Activated CD8-positive, alpha-beta memory T cell treated with anti-CD3 and anti-CD28 coated beads for 36 hours (primary cell): Measurements from ENCODE around the gene LTB4R2. TPM values are rescaled to one million over a fixed set of nuclear protein-coding genes. Genes with fewer than 3 reads are reported as not detected.
"Not testable (repeated sequence)": the region's sequence is repeated elsewhere in the genome, so short reads cannot be mapped to it uniquely, and the experiment has no call there.

Source experiments
- CTCF ChIA-PET: fragments of 350-600 bp; sonication (Branson Sonifier 250); formaldehyde crosslinking; loops from one replicate; lab custom pipeline; 2021; ENCODE audit warnings: antibody characterized with exemption; lab: Charles Lee
- POLR2A ChIA-PET: fragments of 350-600 bp; sonication (Branson Sonifier 250); formaldehyde crosslinking; loops from one replicate; lab custom pipeline; 2021; ENCODE audit warnings: antibody characterized with exemption; lab: Charles Lee
- total RNA-seq, 2 experiments: library from RNA; stranded (reverse); gene quantifications; one replicate each; pipeline ENCODE4 v1.2.3, GENCODE V29; 2021

Gene LTB4R2
- total RNA-seq, 2 experiments from 2014 or later = 9.3 to 10.4 TPM

DNA sequence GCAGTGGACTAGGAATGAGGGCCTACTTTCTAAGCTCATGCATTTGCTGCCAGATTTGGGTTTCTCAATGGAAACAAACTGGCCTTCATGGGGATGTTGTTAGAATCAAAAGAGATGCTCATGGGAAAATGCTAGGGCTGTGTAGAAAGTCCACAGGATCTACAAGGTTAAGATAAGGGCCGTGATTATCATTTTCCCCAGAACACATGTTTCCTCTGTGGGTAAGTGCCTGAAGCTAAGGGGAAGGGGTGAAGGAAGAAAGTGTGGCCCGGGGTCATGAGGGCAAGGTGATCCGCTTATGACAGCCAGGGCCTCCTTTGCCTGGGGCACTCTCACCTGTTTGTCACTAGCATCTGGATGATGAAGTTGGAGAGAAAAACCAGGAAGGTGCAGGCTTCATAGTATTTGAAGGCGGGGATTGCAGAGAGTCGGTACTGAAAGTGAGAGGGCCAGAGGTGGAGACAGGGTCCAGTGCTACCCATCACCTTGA is 15.1 kb downstream of the LTB4R2 start:
- CTCF ChIA-PET = interaction anchor here (1.0 to 17.7 kb wide), 3 partner anchors 9 to 108 kb away, joined by 3 to 334 read pairs (median 4); partner anchors contain the start of genes CBLN3 and KHNYN
- POLR2A ChIA-PET = no interaction called here

DNA sequence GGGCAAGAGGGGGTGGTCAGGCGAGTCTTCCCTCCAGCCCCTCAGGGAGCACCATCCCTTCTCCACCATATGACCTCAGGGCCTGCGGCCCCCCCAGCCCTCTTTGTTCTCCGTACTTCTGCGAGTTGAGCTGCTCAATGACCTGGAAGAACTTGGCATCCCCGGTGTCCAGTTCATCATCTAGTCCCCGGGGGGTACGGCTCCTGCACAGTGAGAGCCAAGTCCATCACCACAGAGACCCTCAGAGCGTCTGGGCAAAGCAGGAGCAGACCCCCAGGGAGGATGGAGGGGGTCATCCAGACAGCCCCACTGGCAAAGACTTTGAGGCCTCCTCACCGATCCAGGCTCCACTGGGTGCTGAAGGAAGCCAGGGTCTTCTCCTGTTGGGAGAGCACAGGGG is 16.0 kb downstream of the LTB4R2 start:
- CTCF ChIA-PET = interaction anchor here (1.2 to 17.7 kb wide), 2 partner anchors 10 to 107 kb away, joined by 4 to 334 read pairs; partner anchors contain the start of genes CBLN3 and KHNYN
- POLR2A ChIA-PET = interaction anchor here (0.6 kb wide), 2 partner anchors 14 to 74 kb away, joined by 3 to 6 read pairs; no protein-coding TSS in a partner anchor

DNA sequence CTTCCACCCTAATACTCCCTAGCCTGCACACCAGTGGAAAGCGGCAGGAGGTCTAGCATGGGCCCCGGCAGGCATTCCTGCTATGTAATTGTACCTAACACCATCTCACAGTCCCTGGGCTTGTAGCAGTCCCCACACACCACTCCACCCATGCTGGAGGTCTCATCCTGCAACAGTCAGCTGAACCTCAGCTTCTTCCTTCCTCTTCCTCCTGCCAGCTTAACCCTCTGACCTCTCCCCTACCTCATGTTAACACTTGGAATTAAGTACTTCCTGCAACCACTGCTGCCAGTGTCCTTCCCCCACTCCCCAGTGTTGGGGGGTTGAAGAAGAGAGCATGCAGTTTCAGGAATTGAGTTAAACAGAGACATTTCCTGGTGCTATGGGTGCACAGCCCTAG is 17.4 kb downstream of the LTB4R2 start:
- CTCF ChIA-PET = interaction anchor here (0.6 to 17.7 kb wide), 4 partner anchors 10 to 106 kb away, joined by 4 to 334 read pairs (median 4); partner anchors contain the start of genes CBLN3, KHNYN and LTB4R2

DNA sequence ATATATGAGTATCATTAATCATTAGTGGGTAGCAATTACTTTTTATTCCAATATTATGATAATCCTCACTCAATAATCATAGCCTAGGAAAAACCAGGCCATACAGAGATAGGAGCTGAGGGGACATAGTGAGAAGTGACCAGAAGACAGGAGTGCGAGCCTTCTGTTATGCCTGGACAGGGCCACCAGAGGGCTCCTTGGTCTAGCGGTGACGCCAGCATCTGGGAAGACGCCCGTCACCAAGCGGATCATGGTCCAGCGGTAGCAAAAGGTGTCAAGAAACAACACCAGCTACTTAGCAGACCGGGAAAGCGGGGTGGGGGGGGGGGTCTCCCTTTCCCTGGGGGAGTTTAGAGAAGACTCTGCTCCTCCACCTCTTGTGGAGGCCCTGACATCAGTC is 18.0 kb downstream of the LTB4R2 start:
- CTCF ChIA-PET = interaction anchor here (1.2 to 17.7 kb wide), 4 partner anchors 9 to 105 kb away, joined by 3 to 334 read pairs (median 6); partner anchors contain the start of genes CBLN3, DHRS1, KHNYN and NOP9
- POLR2A ChIA-PET = not testable (repeated sequence)

More for the DNA sequence above, 17.4 kb downstream of the LTB4R2 start:
- POLR2A ChIA-PET = no interaction called here

DNA sequence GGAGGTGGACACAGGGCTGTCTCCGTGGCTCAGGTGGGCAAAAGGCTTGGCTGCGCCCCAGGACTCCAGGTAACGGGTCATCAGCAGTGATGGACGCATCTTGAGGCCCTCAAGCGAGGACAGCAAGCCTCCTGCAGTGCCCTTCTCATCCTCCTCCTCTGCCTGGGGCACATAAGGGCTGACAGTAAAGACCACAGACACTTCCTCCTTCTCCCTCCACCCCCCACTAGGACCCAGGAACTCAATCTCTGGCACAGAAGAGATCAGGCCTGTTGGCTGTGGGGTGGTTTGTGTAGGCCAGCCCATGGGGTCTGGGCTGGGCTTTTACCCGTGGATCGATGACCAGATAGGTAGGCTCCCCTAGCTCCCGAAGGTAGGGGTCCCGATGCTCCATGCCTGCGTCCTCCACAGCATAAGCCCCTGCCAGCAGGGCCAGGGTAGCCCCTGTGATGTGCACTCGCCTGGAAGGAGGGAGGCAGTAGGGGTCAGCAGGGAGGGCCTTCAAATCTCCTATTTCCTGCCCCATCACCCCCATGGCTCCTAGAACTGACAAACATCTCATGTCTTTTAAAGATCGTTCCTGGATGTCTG is 19.2 kb downstream of the LTB4R2 start:
- POLR2A ChIA-PET = interaction anchor here (1.3 kb wide), 1 partner anchor 19 kb away, joined by 3 read pairs; the partner anchor contains the start of gene LTB4R2
- CTCF ChIA-PET = interaction anchor here (1.4 to 17.7 kb wide), 3 partner anchors 11 to 104 kb away, joined by 4 to 334 read pairs (median 8); partner anchors contain the start of genes CBLN3, DHRS1, KHNYN and NOP9

DNA sequence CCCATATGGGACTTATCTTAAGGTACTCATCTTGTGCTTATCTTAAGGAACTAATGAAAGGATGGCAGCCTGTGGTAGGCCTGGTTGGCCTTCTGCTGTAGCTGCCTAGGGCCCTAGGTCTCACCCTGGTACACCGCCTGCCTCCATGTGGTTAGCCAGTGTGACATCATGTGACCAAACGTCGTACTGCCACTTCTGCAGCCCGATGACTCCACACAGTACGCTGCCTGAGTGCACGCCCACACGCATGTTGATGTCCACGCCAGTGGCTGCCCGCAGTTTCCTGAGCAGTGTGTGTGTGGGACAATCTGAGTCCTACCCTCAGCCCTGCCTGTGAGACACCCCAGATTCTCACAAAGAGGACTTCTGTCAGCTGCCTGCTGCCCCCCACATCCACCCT is 19.8 kb downstream of the LTB4R2 start:
- ChIA-PET POLR2A (interaction anchor here (1.3 kb wide), 1 partner anchor 20 kb away, joined by 3 read pairs; the partner anchor contains the start of gene LTB4R2), CTCF (interaction anchor here (1.4 to 17.7 kb wide), 3 partner anchors 10 to 103 kb away, joined by 4 to 334 read pairs (median 8); partner anchors contain the start of genes CBLN3, DHRS1, KHNYN and NOP9)

DNA sequence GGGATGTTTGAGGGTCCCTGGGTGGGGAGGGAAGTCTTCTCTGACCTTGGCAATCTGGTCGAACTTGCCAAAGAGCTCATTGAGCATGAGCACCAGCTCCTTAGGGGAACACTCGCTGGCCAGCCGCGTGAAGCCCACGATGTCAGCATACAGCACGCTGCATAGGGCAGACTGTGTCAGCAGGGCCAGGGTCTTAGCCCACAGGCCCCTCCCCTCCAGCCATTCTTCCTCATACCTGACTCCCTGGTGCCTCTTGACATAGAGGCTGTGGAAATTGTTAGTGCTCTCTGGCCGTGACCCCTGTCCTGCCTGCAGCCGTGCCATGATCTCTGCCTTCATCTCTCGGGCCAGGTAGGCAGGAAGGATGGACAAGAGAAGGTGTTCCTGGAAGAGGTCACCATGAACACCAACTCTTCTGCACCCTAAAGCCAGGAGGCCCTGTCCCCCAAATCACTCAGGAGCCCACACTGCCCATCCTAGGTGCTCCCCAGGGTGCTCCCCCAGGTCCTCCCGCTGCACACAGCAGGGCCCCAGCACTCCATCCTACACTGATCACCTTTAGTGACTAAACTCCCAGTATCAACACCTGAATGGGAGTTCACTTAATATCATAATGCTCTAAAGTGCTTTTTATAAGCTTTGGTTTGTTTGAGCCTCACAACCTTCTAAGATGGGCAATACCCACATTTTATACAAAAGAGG is 21.2 kb downstream of the LTB4R2 start:
- ChIA-PET CTCF (interaction anchor here (0.7 to 17.7 kb wide), 8 partner anchors 9 to 110 kb away, joined by 3 to 334 read pairs (median 5); partner anchors contain the start of genes CBLN3, CIDEB, KHNYN and LTB4R), POLR2A (no interaction called here)

DNA sequence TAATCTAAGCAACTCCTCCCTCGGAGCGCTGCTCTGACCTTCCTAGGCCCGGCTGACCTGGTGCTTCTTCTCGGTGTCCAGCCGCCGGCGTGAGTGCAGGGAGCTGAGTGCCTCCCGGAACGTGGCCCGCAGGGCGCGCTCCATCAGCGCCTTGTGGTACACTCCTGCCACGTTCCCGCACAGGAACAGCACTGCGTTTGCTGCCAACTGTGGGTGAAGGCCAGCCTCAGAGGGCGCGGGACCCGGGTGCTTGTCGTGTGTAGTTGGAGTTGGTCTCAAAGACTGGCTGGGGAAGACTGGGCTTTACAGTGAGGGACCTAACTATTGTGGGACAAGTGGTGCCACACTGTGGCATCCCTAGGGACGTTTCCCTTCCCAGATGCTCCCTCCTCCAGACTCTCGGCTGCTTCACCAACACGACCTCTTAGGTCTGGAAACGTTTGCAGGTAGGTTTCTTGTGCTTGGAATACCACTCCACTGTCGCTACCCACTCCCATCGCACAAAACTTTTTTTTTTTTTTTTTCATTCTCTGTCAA is 21.9 kb downstream of the LTB4R2 start:
- ChIA-PET POLR2A (interaction anchor here (0.5 to 1.0 kb wide), 4 partner anchors 98 to 222 kb away, joined by 3 to 7 read pairs (median 4); partner anchors contain the start of genes KHNYN and SDR39U1), CTCF (interaction anchor here (0.7 to 17.7 kb wide), 13 partner anchors 9 to 216 kb away, joined by 3 to 334 read pairs (median 5); partner anchors contain the start of genes CBLN3, CIDEB, KHNYN and LTB4R)

DNA sequence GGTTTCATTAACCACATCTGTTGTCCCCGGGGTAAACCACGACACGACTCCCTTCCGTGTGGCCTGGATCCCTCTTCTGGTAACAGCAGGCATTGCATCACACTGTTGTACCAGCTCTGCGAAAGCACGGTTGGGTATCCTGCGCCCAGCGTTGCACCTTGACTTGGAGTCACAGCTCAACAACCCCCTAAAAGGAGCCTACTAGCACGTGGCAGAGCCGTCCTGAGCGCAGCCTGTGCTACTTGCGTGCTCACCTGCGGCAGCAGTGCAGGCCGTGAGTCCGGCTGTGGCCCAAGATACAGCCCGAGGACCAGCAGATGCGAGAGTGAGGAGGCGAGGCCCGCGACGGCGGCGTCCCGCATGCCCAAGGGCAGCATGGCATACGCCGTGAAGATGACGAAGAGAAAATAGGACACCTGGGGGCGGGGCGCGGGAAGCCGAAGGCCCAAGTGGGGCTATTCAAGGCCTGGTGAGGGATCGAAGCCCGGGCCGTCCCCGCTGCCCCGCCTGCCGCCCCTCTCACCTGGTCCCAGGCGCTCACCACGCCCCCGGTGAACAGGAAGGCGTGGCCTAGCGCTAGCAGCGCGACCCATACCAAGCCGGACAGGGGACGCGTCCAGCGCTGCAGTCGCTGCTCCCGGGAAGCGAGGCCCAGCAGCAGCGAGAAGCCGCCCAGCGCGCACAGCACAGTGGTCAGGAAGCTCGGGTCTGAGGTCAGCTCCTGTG is 22.5 kb downstream of the LTB4R2 start:
- ChIA-PET POLR2A (interaction anchor here (0.5 to 2.4 kb wide), 8 partner anchors 91 to 223 kb away, joined by 3 to 37 read pairs (median 5); partner anchors contain the start of genes CBLN3, KHNYN and SDR39U1), CTCF (interaction anchor here (0.7 to 17.7 kb wide), 24 partner anchors 10 to 217 kb away, joined by 3 to 334 read pairs (median 4); partner anchors contain the start of genes CBLN3, CIDEB, KHNYN and LTB4R)

DNA sequence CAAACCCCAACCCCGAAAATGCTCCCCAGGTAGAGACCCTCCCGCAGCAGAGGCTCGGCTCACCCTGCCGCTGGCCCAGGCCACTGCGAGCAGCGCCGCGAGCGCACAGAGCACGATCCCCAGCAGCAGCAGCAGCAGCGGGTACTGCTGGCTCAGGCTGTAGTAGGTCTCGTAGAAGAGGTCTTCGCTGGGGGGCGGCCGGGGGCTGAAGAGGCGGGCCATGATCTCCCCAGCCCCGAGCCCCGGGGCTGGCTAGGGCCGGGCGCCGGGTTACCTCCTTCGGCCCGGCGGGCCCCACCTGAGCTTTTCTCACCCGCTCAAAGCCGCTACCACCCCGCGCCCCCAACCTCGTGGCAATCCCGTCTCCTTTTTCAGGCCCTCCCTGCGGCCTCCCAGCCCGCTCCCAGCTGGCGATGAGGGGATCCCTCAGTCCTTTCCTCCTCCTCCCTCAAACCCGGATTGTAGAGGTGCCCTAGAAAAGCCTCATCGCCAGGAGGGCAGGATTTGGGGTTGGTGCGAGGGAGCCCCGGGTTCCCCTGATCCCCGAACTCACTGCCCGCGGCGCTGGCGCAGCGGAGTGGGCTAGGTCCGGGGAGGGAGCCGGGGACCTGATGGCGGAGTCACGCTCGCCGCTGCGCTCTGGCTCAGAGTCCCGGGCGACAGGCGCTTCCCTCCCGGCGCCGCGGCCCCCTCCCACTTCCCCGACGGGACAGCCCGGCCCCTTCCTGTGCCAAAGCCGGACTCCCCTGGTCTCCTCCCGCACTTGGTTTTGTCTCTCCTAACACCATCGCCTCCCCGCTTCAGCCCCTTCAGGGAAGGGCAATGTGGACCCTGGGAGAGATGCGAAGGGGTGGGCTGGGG is 24.7 kb downstream of the LTB4R2 start, which contains the start of gene ADCY4:
Gene ADCY4, minus strand, starts transcription at position 641 of the 861 bp plus-strand sequence. Its CDS starts 419 bp downstream, at position 222.
- ChIA-PET POLR2A (interaction anchor here (0.7 to 2.4 kb wide), 2 partner anchors 96 to 99 kb away, joined by 3 to 37 read pairs; partner anchors contain the start of genes CBLN3 and KHNYN), CTCF (interaction anchor here (1.2 to 17.7 kb wide), 10 partner anchors 11 to 139 kb away, joined by 3 to 334 read pairs (median 8); partner anchors contain the start of genes CBLN3, CIDEB, KHNYN and LTB4R)

DNA sequence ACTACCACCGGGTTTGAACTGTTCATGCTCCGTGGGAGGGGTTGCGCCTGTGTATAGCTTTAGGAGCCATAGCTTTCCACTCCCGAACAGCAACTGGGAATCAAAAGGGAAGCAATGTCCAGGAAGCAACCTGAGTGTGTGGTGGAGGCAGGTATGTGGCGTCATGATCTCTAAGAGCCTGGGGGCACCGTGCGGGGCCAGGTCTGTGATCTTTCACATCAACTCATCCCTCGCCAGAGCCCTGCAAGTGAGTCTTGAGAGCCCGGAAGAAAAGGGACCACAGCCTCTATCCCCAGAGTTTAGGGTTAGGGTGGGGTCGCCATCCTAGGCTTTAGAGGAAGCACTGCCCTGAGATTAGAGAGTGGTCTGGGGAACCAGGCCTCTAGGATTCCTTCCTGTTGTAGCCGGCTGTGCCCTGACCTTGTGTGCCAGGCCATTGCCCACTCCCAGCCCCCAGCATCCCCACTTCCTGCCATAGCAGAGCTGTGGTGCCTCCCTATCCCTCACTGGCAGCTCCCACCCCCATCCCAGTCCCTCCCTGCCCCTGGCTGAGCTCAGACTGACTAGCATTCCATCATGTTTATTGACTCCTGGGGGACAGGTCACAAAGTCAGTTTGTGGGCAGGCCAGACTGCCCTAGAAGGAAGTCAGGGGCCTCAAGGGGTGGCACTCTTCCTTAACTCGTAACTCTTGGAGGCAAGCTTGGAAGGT is 25.7 kb downstream of the LTB4R2 start:
- ChIA-PET CTCF (interaction anchor here (17.7 kb wide), 1 partner anchor 97 kb away, joined by 334 read pairs; the partner anchor contains the start of genes CBLN3 and KHNYN), POLR2A (interaction anchor here (1.4 kb wide), 1 partner anchor 95 kb away, joined by 3 read pairs; no protein-coding TSS in a partner anchor)

DNA sequence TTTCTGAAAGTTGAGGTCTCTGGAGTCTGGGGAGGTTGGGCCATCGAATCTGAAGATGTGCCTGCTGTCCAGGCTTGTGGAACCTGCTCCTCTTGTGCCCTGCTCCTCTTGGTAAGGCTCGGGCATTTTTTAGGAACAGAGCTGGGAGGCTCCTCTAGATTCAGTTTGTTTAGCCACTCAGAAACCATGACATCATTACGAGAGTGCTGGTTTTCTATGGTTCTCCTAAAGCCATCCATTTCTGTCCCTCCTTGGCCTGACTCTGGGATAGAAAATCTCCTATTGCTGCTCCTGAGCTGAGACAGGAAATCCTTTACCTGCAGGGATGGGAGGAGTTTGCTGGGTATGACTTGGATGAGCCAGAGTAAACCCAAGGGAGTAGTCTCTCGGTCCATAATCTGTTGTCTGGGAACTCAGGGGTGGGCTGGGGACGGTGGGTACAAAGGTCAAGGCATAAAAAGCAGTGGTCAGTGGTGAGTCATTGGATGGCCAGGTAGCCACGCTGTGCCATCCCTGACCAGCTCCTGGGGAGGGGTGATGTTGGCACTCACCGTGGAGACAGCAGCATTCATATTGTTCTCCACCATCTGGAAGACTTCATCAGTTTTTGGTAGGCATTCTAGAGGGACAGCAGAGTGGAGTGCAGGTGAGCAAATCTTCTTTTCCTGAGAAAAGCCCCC is 27.3 kb downstream of the LTB4R2 start:
- ChIA-PET POLR2A (no interaction called here), CTCF (interaction anchor here (1.0 to 17.7 kb wide), 2 partner anchors 9 to 96 kb away, joined by 4 to 334 read pairs; partner anchors contain the start of genes CBLN3 and KHNYN)

DNA sequence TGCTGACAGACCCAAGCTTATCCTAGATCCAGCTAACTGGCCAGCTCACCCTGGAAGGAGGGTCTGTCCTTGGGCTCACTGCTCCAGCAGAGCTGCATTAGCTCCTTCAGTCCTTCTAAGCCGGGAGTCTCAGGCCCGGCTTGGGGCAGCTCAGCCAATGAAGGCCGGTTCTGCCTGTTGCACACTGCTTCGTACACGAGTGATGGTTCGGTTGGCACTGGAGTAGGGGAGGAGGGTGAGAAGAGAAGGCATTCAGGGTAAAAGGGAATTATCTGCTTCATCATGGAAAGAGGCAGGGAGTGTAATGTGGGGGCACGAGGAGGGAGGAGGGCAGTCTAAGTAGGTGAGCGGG is 27.9 kb downstream of the LTB4R2 start:
- POLR2A ChIA-PET = no interaction called here
- CTCF ChIA-PET = interaction anchor here (17.7 kb wide), 1 partner anchor 95 kb away, joined by 334 read pairs; the partner anchor contains the start of genes CBLN3 and KHNYN

DNA sequence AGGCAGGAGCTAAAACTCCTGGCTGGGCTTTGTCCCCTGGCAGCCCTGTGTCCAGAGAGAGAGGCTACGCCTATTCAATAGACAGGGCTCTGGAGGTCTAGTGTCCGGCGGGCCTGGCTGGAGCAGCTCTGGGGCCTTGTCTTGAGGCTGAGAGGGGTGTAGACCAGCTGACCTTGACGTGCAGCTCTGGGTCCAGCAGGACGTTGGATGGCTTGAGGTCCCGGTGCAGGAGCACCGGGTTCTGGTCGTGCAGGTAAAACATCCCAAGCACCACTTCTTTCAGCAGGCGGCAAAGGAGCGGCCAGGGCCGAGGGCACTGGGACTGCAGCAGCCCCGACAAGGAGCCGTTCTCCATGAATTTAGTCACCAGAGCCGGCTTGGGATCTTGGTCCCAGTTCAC is 28.9 kb downstream of the LTB4R2 start:
- ChIA-PET CTCF (interaction anchor here (17.7 kb wide), 1 partner anchor 94 kb away, joined by 334 read pairs; the partner anchor contains the start of genes CBLN3 and KHNYN), POLR2A (interaction anchor here (1.5 kb wide), 1 partner anchor 91 kb away, joined by 5 read pairs; the partner anchor contains the start of gene KHNYN)
